DND-41 (cell line): ENCODE data around the gene MAST4.

Source experiments
- ATAC-seq: fragments of 200-7000 bp; cut with Tn5 transposase; 3 replicates; pipeline ENCODE4 v1.9.1; 2021; ENCODE audit warnings: low read depth; ENCODE audit not compliant: insufficient read depth
- DNase-seq: peaks from one replicate; pipeline ENCODE4 v3.0.0-alpha.2; 2020
- H2AFZ ChIP-seq: 2 replicates; pipeline ENCODE4 v1.6.0; 2012; ENCODE audit warnings: low read depth, low read length
- H3K27ac ChIP-seq: 2 replicates; pipeline ENCODE4 v1.5.1; 2012; ENCODE audit warnings: low read length, inconsistent platforms
- H3K27me3 ChIP-seq: fragments of 200-600 bp; sonication (generic); 2 replicates; pipeline ENCODE4 v1.6.0; 2012; ENCODE audit warnings: low read length, mild to moderate bottlenecking, inconsistent platforms; ENCODE audit not compliant: insufficient read depth, poor library complexity
- H3K36me3 ChIP-seq: 2 replicates; pipeline ENCODE4 v1.5.1; 2012; ENCODE audit warnings: low read length, inconsistent platforms; ENCODE audit not compliant: insufficient read depth
- H3K4me1 ChIP-seq: 2 replicates; pipeline ENCODE4 v1.5.1; 2012; ENCODE audit warnings: mild to moderate bottlenecking, low read length; ENCODE audit not compliant: insufficient read depth
- H3K4me2 ChIP-seq: 2 replicates; pipeline ENCODE4 v1.6.0; 2012; ENCODE audit warnings: mild to moderate bottlenecking, moderate library complexity, low read length, inconsistent platforms; ENCODE audit not compliant: insufficient read depth
- H3K4me3 ChIP-seq, 2 experiments: fragments of 200-600 bp in 1 of 2; shearing (Covaris generic) in 1 of 2; 2 replicates each; pipeline ENCODE4 v1.5.1; 2012 to 2016; ENCODE audit warnings: inconsistent platforms in 2 of 2, low read length in 2 of 2, mild to moderate bottlenecking in 2 of 2, low read depth in 1 of 2, moderate library complexity in 1 of 2
- H3K79me2 ChIP-seq: 2 replicates; pipeline ENCODE4 v1.6.0; 2012; ENCODE audit warnings: low read length, inconsistent platforms; ENCODE audit not compliant: insufficient read depth
- H3K9ac ChIP-seq: 2 replicates; pipeline ENCODE4 v1.6.0; 2012; ENCODE audit warnings: low read depth, mild to moderate bottlenecking, inconsistent platforms, low read length, moderate library complexity
- H3K9me3 ChIP-seq: 2 replicates; pipeline ENCODE4 v1.5.1; 2012; ENCODE audit warnings: low read length, moderate library complexity, mild to moderate bottlenecking, inconsistent platforms; ENCODE audit not compliant: insufficient read depth, severe bottlenecking
- H4K20me1 ChIP-seq: 2 replicates; pipeline ENCODE4 v1.6.0; 2012; ENCODE audit warnings: low read length; ENCODE audit not compliant: insufficient read depth
- EZH2 ChIP-seq: IDR thresholded peaks from 3 replicates; pipeline ENCODE4 v1.6.1; 2012; ENCODE audit warnings: borderline replicate concordance, low read depth, mild to moderate bottlenecking, moderate library complexity, low read length, inconsistent platforms; ENCODE audit not compliant: severe bottlenecking
- TF ChIP-seq, protein P1 (sequence below): IDR thresholded peaks from 2 replicates; pipeline ENCODE4 v1.5.1; 2012; ENCODE audit warnings: borderline replicate concordance, low read length, moderate library complexity, mild to moderate bottlenecking; ENCODE audit not compliant: poor library complexity, severe bottlenecking; ENCODE audit errors: extremely low read depth

The MAST4 gene

DNA sequence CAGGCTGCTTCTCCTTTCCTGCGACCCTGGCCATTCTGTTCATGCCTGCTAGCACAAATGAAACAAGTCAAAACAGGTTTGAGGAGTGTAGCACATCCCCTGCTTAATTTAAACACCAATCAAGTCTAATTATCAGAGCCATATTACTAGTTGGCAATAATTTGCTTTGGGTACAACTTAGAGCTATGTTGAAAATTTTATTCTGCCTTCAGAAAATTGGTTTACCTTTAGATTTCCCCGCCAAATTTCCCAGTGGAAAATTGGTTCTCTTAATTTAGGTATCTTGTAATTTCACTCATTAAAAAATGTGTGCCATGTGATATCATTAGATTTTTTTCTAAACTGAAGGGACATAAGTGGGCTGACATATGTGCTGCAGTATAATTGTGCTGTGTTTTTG lies 265.8 kb downstream of the MAST4 start:
- H4K20me1 ChIP-seq = no peaks in the 10 kb centered on the region; the same call in 1 of the 2 replicates
- no peaks in the 10 kb centered on the region for H3K36me3 ChIP-seq
- TF ChIP-seq, protein P1, sequence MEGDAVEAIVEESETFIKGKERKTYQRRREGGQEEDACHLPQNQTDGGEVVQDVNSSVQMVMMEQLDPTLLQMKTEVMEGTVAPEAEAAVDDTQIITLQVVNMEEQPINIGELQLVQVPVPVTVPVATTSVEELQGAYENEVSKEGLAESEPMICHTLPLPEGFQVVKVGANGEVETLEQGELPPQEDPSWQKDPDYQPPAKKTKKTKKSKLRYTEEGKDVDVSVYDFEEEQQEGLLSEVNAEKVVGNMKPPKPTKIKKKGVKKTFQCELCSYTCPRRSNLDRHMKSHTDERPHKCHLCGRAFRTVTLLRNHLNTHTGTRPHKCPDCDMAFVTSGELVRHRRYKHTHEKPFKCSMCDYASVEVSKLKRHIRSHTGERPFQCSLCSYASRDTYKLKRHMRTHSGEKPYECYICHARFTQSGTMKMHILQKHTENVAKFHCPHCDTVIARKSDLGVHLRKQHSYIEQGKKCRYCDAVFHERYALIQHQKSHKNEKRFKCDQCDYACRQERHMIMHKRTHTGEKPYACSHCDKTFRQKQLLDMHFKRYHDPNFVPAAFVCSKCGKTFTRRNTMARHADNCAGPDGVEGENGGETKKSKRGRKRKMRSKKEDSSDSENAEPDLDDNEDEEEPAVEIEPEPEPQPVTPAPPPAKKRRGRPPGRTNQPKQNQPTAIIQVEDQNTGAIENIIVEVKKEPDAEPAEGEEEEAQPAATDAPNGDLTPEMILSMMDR = no peak
- no peak for TF ChIP-seq EZH2
- H3K79me2 ChIP-seq = no peaks in the 10 kb centered on the region
- no peak overlapping the region for H2AFZ ChIP-seq
- H3K27me3 ChIP-seq = no peaks in the 10 kb centered on the region
- no peaks in the 10 kb centered on the region; the same call in 1 of the 2 replicates for H3K4me1 ChIP-seq
- H3K9me3 ChIP-seq = no peaks in the 10 kb centered on the region
- H3K27ac ChIP-seq = no peak overlapping the region
- DNase-seq = no peak
- no peak overlapping the region for H3K9ac ChIP-seq
- no peak overlapping the region for H3K4me2 ChIP-seq
- no peak overlapping the region for H3K4me3 ChIP-seq
- ATAC-seq = no peak

DNA sequence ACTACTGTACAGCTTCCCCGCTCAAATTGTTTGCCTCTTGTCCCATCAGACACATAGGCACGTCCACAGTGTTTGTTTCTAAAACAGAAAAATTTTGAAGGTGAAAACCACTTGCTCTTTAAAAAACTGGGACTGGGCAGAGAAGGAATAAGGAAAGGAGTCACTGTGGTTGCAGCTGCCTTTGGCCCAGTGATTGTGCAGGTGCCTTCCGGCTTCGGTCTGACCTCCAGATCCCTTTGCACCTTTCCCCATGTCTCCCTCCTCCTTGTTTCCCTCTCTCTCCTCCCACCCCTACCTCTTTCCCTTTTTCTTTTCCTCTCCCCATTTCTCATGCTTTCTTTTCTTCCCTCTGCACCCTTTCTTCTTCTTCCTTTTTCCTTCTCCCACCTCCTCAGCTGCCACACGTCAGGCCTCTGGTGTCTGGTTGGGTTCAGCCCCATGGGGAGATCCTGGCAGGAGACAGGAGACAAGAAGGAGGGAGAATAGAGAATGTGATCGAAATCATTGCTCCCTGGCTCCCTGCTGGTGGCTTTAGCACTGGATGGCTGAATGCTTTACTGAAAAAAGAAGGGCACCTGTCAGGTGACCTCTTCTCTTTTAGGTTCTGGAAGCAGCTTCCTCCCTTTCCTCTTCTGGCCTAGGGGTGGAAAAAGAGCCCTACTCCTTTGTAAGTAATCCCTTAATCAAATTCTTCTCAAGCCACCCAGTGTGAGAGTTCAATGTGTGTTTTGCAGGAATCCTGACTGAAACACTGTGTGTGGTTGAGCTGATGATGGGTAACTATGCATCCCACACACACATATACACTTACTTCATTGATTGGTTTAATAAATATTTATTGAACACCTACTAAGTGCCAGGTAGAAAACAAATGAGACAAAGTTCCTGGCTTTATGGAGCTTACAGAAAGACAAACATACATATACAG lies 267.3 kb downstream of the MAST4 start:
- Histone ChIP-seq H3K4me2 (no peak overlapping the region), H4K20me1 (no peaks in the 10 kb centered on the region; the same call in 1 of the 2 replicates), H3K4me1 (no peaks in the 10 kb centered on the region; the same call in 1 of the 2 replicates), H2AFZ (no peak overlapping the region), H3K27me3 (no peaks in the 10 kb centered on the region), H3K9ac (no peak overlapping the region), H3K27ac (no peak overlapping the region), H3K79me2 (no peaks in the 10 kb centered on the region), H3K4me3 (no peak overlapping the region), H3K36me3 (no peaks in the 10 kb centered on the region), H3K9me3 (no peaks in the 10 kb centered on the region)
- DNase-seq (no peak), ATAC-seq (no peak)
- TF ChIP-seq EZH2 = no peak
- TF ChIP-seq, protein P1 = no peak

DNA sequence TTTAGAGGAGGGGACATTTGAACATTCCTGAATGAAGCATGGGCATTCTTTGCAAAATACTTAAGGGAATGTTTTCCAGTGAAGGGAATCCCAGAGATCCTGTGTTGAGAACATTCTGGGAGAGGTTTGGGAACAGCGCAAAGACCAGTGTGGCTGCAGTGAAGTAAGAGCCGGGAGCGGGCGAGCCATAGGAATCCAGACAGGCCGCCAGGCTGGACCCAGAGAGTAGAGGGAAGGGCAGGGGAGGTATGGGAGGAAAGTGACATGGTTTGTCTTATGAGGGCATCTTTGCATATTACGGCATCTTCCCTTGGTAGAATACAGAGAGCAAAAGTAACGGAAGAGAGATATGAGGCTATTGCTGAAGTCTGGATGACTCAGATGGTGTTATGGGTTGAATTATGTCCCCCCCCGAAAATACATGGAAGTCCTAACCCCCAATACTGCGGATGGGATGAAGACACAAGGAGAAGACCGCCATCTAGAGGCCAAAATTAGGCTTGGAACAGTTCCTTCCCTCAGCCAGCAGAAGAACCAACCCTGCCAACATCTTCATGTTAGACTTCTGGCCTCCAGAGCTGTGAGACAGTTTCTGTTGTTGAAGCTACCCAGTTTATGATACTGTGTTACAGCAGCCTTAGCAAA lies 268.2 kb downstream of the MAST4 start:
- H3K4me1 ChIP-seq = no peaks in the 10 kb centered on the region; the same call in 1 of the 2 replicates
- H3K27me3 ChIP-seq = no peaks in the 10 kb centered on the region
- no peaks in the 10 kb centered on the region for H3K79me2 ChIP-seq
- H3K36me3 ChIP-seq = no peaks in the 10 kb centered on the region
- no peak for TF ChIP-seq EZH2
- TF ChIP-seq, protein P1 = peak; percentile 86
- H3K27ac ChIP-seq = no peak overlapping the region
- H2AFZ ChIP-seq = no peak overlapping the region
- no peaks in the 10 kb centered on the region; the same call in 1 of the 2 replicates for H4K20me1 ChIP-seq
- no peaks in the 10 kb centered on the region for H3K9me3 ChIP-seq
- H3K4me3 ChIP-seq = no peak overlapping the region
- H3K4me2 ChIP-seq = no peak overlapping the region
- peak; percentile 42 for DNase-seq
- H3K9ac ChIP-seq = no peak overlapping the region
- ATAC-seq = peak; percentile 88
